Stimulated activated CD8-positive, alpha-beta memory T cell treated with anti-CD3 and anti-CD28 coated beads, Interleukin-4, amount 100 ng/mL, for 24 hours (primary cell): ENCODE results near the gene MICU1.
"Not testable (repeated sequence)": the region's sequence is repeated elsewhere in the genome, so short reads cannot be mapped to it uniquely, and the experiment has no call there.

Source experiments
- DNase-seq: peaks from one replicate; pipeline ENCODE4 v3.0.0-alpha.2; 2020; ENCODE audit warnings: low read depth

Gene MICU1

GRCh38 chr10:72328045-72328828 is 297.6 kb downstream of the MICU1 start:
- no peak for DNase-seq

GRCh38 chr10:72326665-72327603 is 298.9 kb downstream of the MICU1 start:
- not testable (repeated sequence) for DNase-seq

GRCh38 chr10:72325243-72326175 is 300.4 kb downstream of the MICU1 start:
- not testable (repeated sequence) for DNase-seq

- DNase-seq: no peak
Observed at GRCh38 chr10:72323771-72324191, 302.1 kb downstream of the MICU1 start.

- DNase-seq: no peak
Observed at GRCh38 chr10:72323108-72323749, 302.6 kb downstream of the MICU1 start.

GRCh38 chr10:72322280-72323058 is 303.4 kb downstream of the MICU1 start:
- no peak for DNase-seq

GRCh38 chr10:72322030-72322279 is 303.9 kb downstream of the MICU1 start:
- DNase-seq: no peak

- DNase-seq: no peak
Observed at GRCh38 chr10:72321248-72322029, 304.4 kb downstream of the MICU1 start.

GRCh38 chr10:72320676-72321247 is 305.1 kb downstream of the MICU1 start:
- DNase-seq: no peak

GRCh38 chr10:72319416-72320254 is 306.2 kb downstream of the MICU1 start:
- DNase-seq: peak; percentile 85

- no peak for DNase-seq
Observed at GRCh38 chr10:72318418-72319262, 307.2 kb downstream of the MICU1 start.
